ENCODE results near the gene KANK2. TPM values are rescaled to one million over a fixed set of nuclear protein-coding genes. Genes with fewer than 3 reads are reported as not detected.

Gene KANK2
- polyA plus RNA-seq, 1 of the 3 experiments (the other 2 are of a cell fraction) = 92.4 TPM

- TF ChIP-seq RXRA (IDR thresholded peaks at IDR 0.05; ENCODE audit: borderline replicate concordance, low read depth) (no peak), SMC3 (IDR thresholded peaks at IDR 0.05; ENCODE audit: low read depth, low read length) (no peak), GATA2 (CRISPR knock-in tag; IDR thresholded peaks at IDR 0.05) (no peak), RFX5 (IDR thresholded peaks at IDR 0.05; ENCODE audit: low read length) (no peak), FOXM1 (IDR thresholded peaks at IDR 0.05; ENCODE audit: low read depth) (no peak), USF2 (IDR thresholded peaks at IDR 0.05; ENCODE audit: borderline replicate concordance, low read depth, low read length) (no peak), USF1 (IDR thresholded peaks at IDR 0.05; ENCODE audit: borderline replicate concordance, low read depth) (no peak), SIN3A (IDR thresholded peaks at IDR 0.05; ENCODE audit: borderline replicate concordance, low read depth, low read length) (no peak), FOXJ3 (CRISPR knock-in tag; IDR thresholded peaks at IDR 0.05) (no peak)
- TF ChIP-seq, protein P1, sequence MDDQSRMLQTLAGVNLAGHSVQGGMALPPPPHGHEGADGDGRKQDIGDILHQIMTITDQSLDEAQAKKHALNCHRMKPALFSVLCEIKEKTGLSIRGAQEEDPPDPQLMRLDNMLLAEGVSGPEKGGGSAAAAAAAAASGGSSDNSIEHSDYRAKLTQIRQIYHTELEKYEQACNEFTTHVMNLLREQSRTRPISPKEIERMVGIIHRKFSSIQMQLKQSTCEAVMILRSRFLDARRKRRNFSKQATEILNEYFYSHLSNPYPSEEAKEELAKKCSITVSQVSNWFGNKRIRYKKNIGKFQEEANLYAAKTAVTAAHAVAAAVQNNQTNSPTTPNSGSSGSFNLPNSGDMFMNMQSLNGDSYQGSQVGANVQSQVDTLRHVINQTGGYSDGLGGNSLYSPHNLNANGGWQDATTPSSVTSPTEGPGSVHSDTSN (IDR thresholded peaks at IDR 0.05) = no peak
- TF ChIP-seq, protein P2, sequence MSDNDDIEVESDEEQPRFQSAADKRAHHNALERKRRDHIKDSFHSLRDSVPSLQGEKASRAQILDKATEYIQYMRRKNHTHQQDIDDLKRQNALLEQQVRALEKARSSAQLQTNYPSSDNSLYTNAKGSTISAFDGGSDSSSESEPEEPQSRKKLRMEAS (IDR thresholded peaks at IDR 0.05; ENCODE audit: low read depth) = no peak
- Histone ChIP-seq H3K9me2 (no peaks in the 10 kb centered on the region), H4K20me1 (ENCODE audit: insufficient read depth) (peaks cover 32% of the 10 kb centered on the region), H3K4me1 (ENCODE audit: control insufficient read depth in 1 of 2, insufficient read depth in 2 of 2, low read depth in 1 of 2, low read length in 1 of 2) (peaks cover 5 to 8% of the 10 kb centered on the region in 2 experiments; a peak in 1 of 4 replicates), H3K36me3 (replicated peaks in 1 of 2; ENCODE audit: control insufficient read depth in 1 of 2, insufficient read depth in 2 of 2, low read length in 1 of 2) (peaks cover 14 to 71% of the 10 kb centered on the region in 2 experiments), H3K9me3 (no peaks in the 10 kb centered on the region), H3K4me2 (no peak overlapping the region), H3K79me2 (ENCODE audit: insufficient read depth) (peaks cover 78% of the 10 kb centered on the region), H3K4me3 (ENCODE audit: low read depth in 2 of 2, low read length in 1 of 2) (no peak overlapping the region), H3K27ac (ENCODE audit: low read depth in 2 of 2, low read length in 1 of 2) (no peak overlapping the region), H3F3A (replicated peaks; ENCODE audit: insufficient read depth) (peaks cover 15% of the 10 kb centered on the region), H2AFZ (ENCODE audit: low read depth) (no peak overlapping the region), H3K9ac (no peak overlapping the region), H3K27me3 (ENCODE audit: insufficient read depth) (no peaks in the 10 kb centered on the region)
- no peak for DNase-seq
- CTCF ChIA-PET = interaction anchor here (0.9 to 2.2 kb wide), 2 partner anchors 17 to 61 kb away, joined by 4 to 5 read pairs; no protein-coding TSS in a partner anchor
- POLR2A ChIA-PET = no interaction called here
- 96% methylated on average over 9 of the region's 9 CpGs for WGBS (ENCODE audit: low lambda C conversion rate)
These were observed 9.9 kb downstream of the KANK2 start for GRCh38 chr19:11187441-11187840.

- Histone ChIP-seq H3K27me3 (ENCODE audit: insufficient read depth) (no peaks in the 10 kb centered on the region), H3K79me2 (ENCODE audit: insufficient read depth) (peaks cover 68% of the 10 kb centered on the region), H3K9ac (no peak overlapping the region), H4K20me1 (ENCODE audit: insufficient read depth) (peaks cover 6% of the 10 kb centered on the region; the same call in 1 of the 2 replicates), H3F3A (replicated peaks; ENCODE audit: insufficient read depth) (peaks cover 7% of the 10 kb centered on the region), H3K9me2 (no peaks in the 10 kb centered on the region), H3K4me2 (no peak overlapping the region), H2AFZ (ENCODE audit: low read depth) (no peak overlapping the region), H3K36me3 (replicated peaks in 1 of 2; ENCODE audit: control insufficient read depth in 1 of 2, insufficient read depth in 2 of 2, low read length in 1 of 2) (peaks cover 8 to 74% of the 10 kb centered on the region in 2 experiments), H3K9me3 (no peaks in the 10 kb centered on the region), H3K4me3 (ENCODE audit: low read depth in 2 of 2, low read length in 1 of 2) (no peak overlapping the region), H3K4me1 (ENCODE audit: control insufficient read depth in 1 of 2, insufficient read depth in 2 of 2, low read depth in 1 of 2, low read length in 1 of 2) (no peaks in the 10 kb centered on the region), H3K27ac (ENCODE audit: low read depth in 2 of 2, low read length in 1 of 2) (no peak overlapping the region)
- TF ChIP-seq, protein P2 (IDR thresholded peaks at IDR 0.05; ENCODE audit: low read depth) = no peak
- TF ChIP-seq EP300 (IDR thresholded peaks at IDR 0.05; ENCODE audit: borderline replicate concordance in 1 of 2, low read depth in 1 of 2, low read length in 1 of 2) = no peak
- TF ChIP-seq SMC3 (IDR thresholded peaks at IDR 0.05; ENCODE audit: low read depth, low read length) = no peak
- TF ChIP-seq, protein P1 (IDR thresholded peaks at IDR 0.05) = no peak
- TF ChIP-seq EZH2phosphoT487 (IDR thresholded peaks at IDR 0.05; ENCODE audit: borderline replicate concordance, low read depth) = no peak
- no peak for TF ChIP-seq CHD2 (IDR thresholded peaks at IDR 0.05; ENCODE audit: low read length, partially characterized antibody)
- no peak for TF ChIP-seq GATA2 (CRISPR knock-in tag; IDR thresholded peaks at IDR 0.05)
- TF ChIP-seq USF2 (IDR thresholded peaks at IDR 0.05; ENCODE audit: borderline replicate concordance, low read depth, low read length) = no peak
- TF ChIP-seq YY1 (IDR thresholded peaks at IDR 0.05; ENCODE audit: low read depth) = no peak
- TF ChIP-seq NRF1 (IDR thresholded peaks at IDR 0.05; ENCODE audit: low read depth, low read length) = no peak
- no peak for TF ChIP-seq MEF2A (IDR thresholded peaks at IDR 0.05; ENCODE audit: borderline replicate concordance, low read depth)
- POLR2A ChIA-PET = no interaction called here
- 100% methylated on average over 1 of the region's 1 CpG for WGBS (ENCODE audit: low lambda C conversion rate)
- DNase-seq = no peak
- CTCF ChIA-PET = interaction anchor here (1.1 kb wide), 1 partner anchor 14 kb away, joined by 3 read pairs; no protein-coding TSS in a partner anchor
These were observed 14.4 kb downstream of the KANK2 start for GRCh38 chr19:11182994-11183393.

Data from SK-N-SH (cell line).